GM10847 (cell line): ENCODE measurements around the gene SLC22A4.

Experiments used
- POLR2A ChIP-seq: IDR thresholded peaks from 2 replicates; pipeline ENCODE4 v1.6.1; 2011; ENCODE audit not compliant: insufficient read length; ENCODE audit errors: extremely low read depth

SLC22A4 gene

GRCh38 chr5:132293992-132294727, at the start of gene SLC22A4:
TSS of gene SLC22A4 (plus strand) at chr5:132294394. CDS start at chr5:132294617, 223 bp downstream.
- no peak for TF ChIP-seq POLR2A

DNA sequence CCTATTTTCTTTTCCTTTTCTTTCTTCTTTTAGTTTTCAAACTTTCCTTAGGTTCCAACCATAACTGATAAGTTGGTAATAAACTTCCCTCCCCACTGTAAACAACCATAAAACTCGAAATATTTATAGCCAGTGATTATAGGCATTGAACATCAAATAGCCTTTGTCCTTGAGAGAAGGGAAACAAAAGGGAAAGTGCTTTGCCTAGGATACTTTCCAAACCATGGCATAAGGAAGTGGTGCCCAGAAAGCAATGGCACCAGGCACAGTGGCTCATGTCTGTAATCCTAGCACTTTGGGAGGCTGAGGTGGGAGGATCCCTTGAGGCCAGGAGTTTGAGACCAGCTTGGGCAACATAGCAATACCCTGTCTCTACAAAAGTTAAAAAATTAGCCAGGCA, 48.6 kb upstream of the SLC22A4 start:
- no peak for TF ChIP-seq POLR2A

DNA sequence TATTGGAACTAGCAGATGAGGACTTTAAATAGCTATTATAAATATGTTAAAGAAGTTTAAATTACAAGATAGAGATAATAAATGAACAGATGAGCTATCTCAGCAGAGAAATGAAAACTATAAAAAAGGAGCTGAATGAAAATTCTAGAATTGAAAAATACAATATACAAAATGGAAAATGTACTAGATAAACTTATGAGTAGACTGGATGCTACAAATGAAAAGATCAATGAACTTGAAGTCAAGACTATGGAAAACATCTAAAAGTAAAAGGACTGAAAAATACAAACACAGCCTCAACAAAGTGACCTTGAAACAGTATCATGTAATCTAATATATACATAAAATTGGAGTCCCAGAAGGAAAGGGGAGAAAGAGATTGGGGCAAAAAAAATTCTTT, 47.4 kb upstream of the SLC22A4 start:
- no peak for TF ChIP-seq POLR2A

DNA sequence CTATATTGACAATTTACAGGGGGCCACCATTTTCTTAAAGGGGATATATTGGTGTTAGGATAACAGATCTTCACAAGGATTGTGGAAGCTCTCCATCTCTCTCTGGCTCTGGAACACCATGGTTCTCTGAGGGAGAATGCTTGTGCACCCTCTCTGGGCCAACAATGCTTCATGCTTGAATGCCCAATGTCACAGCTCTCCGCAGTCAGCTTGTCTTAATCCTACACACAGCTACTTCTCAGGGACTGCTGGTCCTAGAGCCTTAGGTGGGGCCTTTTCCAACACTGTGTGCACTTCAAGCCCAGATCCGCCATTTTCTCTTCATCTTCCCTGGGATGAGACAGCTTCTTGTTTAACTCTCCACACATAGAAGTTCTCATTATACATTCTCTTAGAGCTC, 43.6 kb upstream of the SLC22A4 start:
- TF ChIP-seq POLR2A = no peak

- no peak for TF ChIP-seq POLR2A
These were observed 42.9 kb upstream of the SLC22A4 start for GRCh38 chr5:132251220-132251725.

DNA sequence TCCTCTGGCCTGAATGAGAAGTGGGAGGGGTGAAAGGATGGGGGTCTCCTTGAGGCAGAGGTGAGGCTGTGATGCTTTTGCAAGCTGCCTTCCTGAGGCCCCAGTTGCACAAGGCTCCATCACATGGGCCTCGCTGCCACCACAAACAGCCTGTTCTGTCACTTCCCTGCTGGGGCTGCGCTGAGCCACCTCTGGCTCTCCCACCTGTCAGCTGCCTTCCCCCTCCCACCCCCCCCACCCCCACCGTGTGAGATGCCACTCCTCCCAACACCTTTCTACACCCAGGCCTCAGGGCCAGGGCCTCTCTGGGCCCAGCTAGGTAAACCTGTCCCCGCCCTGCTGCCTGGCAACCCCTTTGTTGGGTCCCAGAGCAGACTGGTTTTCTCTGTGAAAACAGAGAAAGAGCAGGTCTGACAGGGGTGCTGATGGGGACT, 41.2 kb upstream of the SLC22A4 start:
- TF ChIP-seq POLR2A = no peak

GRCh38 chr5:132253452-132254320, 40.5 kb upstream of the SLC22A4 start:
- TF ChIP-seq POLR2A = no peak

- no peak for TF ChIP-seq POLR2A
These were observed 39.7 kb upstream of the SLC22A4 start for GRCh38 chr5:132254321-132254977.

- no peak for TF ChIP-seq POLR2A
These were observed 38.0 kb upstream of the SLC22A4 start for GRCh38 chr5:132256086-132256782.

DNA sequence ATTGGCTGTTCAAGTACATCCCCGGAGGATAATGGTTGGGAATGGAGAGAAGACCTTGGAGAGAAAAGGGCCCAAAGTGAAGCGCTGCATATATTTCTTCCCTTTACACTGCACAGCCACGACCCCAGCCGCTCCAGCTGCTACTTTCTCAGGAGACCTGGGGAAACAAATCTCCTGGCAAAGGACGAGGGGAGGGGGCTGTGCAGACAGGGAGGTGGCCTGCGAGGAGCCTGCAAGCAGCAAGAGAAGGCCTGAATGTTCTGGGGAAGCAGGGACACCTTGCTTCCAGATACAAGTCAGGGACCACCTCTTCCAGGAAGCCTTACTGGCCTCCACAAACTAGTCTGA, 37.4 kb upstream of the SLC22A4 start:
- TF ChIP-seq POLR2A = no peak

GRCh38 chr5:132257131-132258101, 36.8 kb upstream of the SLC22A4 start, which contains the start of gene PDLIM4:
TSS of gene PDLIM4 (plus strand) at chr5:132257696. CDS start at chr5:132257735, 39 bp downstream.
- TF ChIP-seq POLR2A = no peak

GRCh38 chr5:132258102-132259068, 35.8 kb upstream of the SLC22A4 start:
- TF ChIP-seq POLR2A = no peak
